Measurements from ENCODE around the gene RNGTT.

DNA sequence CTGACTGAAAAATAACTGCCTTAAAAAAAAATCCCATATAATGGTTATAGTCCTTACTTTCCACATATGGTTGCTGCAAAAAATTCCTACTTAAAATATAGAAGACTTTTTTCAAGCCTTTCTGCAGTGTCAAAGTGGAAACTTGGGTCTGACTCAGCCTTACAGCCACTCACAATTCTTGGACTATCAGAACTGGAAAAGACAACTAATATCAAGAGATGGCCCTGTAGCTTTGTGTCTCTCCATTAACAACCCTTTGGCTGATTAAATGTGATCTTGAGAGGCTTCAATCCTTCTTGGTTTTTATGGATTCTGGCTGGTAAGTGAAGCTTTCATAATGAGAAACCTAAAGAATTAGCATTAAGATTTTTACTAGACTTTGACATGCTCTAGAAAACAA is 307.8 kb downstream of the RNGTT start:
- TF ChIP-seq POLR2AphosphoS5 (IDR thresholded peaks at IDR 0.05; ENCODE audit: borderline replicate concordance, low read depth, low read length): no peak
- no peak for TF ChIP-seq EZH2 (IDR thresholded peaks at IDR 0.05)
